Measurements from ENCODE around the gene TRIO.

Gene TRIO

DNA sequence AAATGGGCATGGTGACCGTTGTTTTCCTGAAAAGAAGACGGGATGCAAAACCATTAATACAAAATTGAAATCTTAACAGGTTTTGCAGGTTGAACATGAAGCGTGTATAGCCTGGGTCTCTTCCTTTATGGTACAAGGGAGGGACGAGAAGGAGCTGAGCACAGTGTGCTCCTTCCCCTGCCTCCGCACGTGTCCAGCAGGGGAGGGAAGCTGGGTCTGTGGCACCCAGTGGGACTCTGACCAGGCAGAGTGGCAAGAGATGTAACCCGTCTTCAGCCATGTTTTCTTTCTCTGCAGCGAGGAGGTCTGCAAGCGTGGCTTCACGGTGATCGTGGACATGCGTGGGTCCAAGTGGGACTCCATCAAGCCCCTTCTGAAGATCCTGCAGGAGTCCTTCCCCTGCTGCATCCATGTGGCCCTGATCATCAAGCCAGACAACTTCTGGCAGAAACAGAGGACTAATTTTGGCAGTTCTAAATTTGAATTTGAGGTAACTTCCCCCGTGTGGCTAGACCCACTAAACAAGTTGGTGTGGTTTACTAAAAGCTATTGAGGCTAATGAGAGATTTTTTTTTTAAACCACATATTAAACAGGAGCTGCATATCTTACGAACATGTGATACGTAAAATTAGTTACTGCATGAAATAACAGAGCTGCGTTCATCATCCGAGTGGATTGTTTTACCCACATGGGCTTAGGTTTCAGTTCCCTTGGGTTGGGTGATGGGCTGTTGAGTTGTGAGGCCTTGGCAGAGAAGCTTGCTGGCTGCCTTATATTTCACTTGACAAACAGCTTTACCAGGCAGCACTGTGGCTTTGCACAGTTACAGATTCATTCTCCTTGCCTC, 143.7 kb downstream of the TRIO start:
- DNase-seq = peak in 2 of 56 donors; percentile 10 to 26

DNA sequence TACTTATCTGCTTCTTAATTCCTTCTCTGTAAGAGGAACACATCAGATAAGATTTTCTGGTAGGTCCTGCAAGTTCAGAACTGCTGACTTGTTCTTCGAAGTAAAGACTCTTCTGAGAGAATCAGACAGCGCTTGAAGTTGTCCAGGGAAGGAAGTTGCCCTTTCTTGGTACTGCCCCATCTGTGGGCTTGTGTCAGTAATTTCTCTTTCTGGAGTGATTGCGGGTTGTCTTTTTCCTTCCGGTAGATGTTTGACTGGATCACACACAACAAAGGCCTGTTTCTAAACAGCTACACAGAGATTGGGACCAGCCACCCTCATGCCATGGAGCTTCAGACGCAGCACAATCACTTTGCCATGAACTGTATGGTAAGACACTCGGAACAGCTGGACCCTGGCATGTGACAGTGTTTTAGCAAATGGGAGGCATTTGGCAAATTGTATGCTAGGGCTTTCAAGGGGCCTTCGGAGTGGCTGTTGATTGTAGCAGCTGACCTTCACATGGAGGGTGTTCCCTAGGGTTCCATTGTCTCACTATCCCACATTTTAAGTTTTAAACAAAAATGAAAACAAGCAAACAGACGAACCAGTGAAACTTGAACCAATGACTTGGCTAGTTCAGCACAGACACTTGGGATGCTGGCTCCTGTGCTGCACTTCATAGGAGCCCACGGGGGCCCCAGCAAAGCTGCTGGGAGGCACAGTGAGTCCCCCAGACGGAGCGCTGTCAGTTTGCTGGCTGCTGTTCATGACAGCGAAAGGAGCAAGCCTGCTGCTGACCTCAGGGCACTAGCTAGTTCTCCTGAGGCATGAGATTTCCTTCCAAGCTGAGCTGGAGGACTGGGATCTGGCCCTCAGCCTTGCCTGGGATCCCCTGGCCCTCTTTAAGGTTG, 149.9 kb downstream of the TRIO start:
- no peak for DNase-seq

DNA sequence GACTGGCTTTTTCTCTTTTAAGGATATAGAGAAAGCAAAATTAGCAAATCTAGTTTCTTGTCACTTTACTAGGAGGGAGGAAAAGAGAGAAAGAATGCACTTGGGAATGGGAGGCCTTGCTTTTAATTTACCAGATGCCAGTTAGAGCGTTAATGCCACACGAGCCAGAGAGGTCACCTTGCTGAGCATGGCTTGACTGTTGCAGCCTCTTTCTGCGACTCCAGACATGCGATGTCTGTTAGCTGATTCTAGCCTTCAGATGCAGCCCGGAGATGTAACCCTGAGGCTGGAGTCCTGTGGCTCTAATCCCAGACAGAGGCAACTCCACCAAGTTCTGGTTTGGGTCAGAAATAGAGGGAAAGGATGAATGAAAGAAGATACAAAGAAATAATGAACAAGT, 152.5 kb downstream of the TRIO start:
- no peak for DNase-seq

DNA sequence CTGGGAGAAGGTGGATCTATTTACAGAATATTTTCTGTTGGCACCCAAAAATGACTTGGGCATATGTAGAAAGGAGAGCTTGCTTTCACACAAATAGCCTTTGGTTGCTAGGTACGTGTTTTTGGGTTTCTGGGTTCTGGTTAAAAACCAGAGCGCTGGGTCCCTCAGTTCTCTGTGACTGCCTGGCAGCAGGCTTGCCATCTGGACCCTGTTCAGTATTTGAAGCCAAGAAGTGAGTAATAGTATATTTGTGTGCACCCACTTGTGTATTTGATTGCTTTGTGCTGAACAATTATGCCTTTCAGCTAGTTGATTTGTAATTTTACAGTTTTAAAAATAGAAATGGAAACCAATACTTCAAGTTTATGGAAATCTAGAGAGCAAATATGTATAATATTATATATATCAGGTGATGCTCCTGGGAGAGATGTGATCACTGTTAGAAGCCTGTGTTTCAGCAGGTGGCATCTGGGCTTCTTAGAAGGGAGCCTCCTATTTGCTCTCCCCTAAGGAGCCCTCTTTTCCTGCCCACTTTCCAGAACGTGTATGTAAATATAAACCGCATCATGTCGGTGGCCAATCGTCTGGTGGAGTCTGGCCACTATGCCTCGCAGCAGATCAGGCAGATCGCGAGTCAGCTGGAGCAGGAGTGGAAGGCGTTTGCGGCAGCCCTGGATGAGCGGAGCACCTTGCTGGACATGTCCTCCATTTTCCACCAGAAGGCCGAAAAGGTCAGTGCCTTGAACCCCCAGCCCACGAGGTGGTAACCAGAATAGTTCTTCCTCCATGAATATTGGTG, 153.6 kb downstream of the TRIO start:
- peak in 14 of 56 donors; percentile 7 to 49 (median 26) for DNase-seq

DNA sequence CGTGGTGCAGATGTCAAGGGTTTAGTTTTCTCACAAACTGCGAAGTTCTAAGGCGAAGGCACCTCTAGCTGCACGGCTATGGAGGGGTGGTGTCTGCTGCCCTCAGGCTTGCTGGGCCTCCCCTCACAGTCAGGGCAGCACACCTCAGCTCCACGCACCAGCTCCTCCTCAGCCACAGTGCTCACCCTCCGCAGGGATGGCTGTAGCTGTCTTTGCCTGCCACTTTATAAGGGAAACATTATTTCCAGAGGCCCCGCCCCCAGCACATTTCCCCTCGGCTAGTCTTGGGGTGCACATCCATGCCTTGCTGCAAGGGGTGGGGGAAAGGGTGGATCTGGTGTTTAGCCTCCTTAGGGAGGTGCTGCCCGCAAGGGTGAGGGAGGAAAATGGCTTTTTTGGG, 154.6 kb downstream of the TRIO start:
- no peak for DNase-seq

DNA sequence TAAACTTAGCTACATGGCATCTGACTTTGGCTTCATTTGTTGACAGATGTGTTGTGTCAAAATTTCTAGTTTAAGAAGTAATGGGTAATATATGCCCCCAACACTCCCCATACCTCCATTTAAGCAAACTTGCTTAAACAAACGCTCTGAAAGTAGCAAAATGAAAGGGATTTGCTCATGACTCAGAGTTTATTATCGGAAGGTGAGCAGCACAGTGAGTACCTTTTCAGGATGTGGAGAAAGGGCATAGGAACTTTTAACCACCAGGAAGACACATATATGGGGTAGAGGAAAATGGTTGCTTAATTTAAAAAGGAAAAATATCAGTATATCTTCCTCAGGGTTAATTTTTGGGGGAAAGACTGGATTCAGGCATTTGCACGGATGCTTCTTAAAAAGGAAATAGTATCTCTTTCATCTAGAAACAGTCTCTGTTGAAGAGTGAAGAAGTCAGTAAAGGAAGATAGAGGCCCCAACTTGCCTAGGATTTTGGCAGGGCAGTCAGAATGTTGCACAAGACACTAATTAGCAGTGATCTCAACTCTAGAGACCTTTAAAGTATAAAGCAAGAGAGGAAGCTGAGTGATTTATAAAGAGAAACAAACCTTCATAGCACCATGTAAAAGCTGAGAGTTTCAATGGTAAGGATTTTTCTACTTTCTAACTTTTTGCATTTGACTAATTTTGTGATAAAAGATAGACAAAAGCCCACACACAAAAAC, 155.1 kb downstream of the TRIO start:
- no peak for DNase-seq

DNA sequence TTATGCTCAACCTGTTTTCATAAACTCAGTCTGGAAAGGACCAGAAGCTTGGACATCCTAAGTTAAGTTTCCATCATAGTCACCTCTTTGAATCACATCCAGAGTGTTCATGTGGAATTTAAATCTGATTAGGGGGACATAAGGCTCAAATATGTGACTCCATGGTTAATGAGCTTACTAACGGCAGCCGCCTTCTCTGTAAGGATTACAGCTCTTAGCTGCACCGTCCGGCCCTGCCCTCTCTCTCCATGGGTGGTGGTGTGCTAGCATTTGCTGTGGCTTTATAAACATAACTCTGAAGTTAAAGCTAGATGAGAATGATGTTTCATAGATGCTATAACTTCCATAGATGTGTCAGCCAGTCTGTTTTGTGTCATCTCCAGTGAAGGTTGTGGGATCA, 156.5 kb downstream of the TRIO start:
- DNase-seq = no peak

DNA sequence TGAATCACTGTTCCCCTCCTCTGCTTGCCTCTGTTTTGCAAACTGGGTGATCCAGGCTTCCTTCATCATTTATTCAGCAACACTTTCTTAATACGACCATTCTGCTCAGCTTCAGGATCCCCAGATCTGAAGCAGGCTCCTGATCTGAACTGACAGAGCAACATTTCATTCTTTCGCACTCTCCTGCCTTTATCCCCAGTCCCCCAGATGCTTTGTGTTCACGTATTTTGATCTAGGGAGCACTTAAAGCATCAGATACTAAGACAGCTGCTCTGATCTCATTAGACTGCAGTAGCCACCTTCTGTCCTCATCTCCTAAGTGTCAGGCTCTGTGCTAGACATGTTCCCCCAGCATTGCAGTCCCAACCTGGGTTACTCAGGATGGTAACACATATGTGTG, 158.0 kb downstream of the TRIO start:
- DNase-seq = no peak

DNA sequence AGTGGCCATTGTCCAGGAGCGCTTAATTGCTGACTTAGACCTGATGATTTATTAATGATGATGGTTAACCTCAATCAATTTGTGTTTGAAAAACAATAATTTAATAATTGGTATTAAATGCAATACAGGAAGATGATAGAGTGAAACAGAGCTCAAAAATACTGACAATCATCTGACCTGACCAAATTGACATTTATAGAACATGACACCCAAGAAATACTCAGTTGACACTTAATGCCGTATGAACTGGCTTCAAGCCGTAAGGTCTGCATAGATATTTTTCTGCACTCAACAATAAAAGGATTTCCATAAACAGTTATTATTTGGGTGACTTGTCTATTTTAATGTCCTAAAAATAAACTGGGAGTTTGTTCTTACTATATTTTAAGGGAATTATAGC, 159.2 kb downstream of the TRIO start:
- no peak for DNase-seq

DNA sequence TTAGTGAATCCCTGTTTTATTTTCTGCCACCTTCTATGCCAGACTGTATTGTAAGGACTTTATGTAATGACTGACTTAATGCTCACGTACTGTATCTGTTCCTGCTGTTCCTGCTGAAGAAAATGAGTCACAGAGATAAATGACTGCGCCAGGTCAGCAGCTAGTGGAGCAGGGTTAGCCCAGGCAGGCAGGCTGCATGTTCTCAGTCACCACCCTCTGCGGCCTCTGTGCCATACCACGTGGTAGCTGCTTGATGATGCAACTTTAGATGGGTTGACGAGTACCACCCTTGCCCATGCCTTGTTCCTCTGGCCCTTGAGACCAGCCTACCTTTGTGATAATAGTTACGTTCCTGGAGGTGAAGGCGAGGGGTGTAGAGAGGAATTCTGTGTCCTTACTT, 161.9 kb downstream of the TRIO start:
- DNase-seq = no peak

DNA sequence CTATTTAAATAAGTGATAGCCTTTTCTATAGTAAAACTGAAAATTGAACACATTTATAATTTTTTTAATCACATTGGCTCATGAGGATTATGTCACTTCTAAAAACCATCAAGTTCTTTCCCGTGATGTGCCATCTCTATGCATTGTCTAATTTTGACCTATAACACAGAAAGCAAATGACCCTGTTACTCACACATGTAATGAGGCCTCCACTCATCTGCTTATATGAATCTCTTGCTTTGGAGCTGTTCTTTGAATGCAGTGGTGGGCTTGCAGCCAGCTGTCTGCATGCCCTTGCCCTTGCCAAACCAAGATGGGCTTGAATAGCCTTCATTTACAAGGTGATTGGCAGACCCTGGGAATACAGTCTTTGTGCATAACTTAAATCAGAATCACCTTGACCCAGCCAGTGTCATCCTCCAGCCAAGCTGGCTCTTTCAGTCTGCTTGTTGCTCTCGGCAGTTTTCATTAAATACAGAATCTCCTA, 163.2 kb downstream of the TRIO start:
- no peak for DNase-seq

DNA sequence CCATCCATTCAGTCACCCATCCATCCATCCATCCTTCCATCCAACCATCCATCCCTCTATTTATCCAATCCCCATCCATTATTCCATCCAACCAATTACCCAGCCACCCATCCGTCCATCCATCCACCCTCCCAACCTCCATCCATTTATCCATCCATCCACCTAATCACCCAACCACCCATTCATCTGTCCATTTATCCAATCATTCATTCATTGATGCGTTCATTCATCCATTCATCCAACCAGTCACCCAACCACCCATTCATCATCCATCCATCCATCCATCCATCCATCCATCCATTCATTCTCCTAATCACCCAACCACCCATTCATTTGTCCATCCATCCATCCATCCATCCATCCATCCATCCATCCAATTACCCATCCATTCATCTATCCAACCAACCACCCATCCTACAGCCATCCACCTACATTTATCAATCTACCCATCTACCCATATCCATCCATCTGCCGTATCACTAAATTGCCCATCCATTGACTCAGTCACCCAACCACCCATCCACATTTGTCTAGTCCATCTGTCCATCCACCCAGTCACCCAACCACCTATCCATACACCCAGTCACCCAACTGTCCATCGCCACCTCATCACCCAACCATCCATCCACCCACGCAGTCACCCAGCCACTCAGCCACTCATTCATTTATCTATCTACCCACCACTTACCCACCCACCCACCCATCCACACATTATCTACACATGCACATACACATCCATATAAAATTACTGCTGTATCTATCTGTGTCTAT, 165.4 kb downstream of the TRIO start:
- no peak for DNase-seq

DNA sequence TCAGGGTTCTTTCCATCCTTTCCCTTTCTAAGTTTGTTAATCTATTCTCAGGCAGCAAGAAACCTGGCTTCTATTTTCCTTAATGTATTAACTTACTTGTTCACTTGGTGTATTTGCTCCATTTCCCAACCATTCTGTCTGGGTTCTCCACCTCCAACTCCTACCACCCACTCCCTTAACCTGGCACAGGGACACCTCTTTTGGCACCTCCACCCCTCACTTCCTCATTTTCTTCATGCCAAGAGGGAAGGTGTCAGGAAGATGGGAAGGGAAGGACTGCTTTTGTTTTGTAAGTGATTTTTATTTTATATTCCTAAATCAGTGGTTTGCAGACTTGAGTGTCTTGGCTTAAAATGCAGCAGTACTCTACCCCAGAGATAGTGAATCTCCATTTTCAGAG, 166.1 kb downstream of the TRIO start:
- no peak for DNase-seq

DNA sequence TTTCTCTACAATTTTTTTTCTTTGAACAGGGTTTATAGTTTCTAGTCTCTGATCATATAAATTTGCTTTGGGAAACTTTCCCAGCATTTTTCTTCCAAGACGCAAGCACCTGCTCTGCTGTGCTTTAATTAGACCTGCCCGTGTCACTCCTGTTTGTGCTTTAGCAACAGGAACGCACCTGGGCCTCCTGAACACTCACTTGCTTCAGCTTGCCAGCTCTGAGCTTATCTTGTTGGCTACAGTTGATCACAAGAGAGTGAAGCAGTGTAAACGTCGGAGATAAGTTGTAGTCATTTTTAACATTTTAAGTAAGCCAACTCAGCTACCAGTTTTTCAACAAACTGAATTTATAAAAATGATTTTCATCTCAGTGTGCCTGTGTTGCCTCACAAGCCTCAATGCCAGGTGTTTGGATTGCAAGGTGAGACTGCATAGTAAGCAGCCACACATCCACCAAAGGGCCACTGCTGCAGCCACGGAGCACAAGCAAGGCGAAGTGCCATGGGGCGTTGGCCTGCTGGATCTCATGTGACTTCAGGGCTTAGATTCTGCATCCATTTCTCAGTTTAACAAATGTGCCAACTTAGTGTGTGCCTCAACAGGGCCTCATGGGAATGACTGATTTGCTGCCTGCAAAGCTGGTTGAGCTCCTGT, 166.9 kb downstream of the TRIO start:
- no peak for DNase-seq

DNA sequence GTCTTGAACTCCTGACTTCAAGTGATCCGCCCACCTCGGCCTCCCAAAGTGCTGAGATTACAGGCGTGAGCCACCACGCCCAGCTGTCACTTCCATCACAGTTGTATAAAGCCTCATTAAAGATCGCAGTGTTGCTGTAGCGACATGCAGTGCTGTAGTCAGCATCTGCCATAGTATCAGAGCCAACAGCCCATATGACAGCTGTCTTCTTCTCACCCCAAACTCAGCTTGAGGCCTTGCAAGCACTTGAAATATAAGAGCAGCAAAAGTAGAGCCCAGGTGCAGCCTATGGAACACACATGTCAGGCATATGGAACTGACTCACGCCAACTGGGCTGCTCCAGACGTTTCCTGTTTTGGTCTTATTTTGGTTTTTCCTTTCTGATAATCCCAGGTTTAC, 167.8 kb downstream of the TRIO start:
- no peak for DNase-seq

DNA sequence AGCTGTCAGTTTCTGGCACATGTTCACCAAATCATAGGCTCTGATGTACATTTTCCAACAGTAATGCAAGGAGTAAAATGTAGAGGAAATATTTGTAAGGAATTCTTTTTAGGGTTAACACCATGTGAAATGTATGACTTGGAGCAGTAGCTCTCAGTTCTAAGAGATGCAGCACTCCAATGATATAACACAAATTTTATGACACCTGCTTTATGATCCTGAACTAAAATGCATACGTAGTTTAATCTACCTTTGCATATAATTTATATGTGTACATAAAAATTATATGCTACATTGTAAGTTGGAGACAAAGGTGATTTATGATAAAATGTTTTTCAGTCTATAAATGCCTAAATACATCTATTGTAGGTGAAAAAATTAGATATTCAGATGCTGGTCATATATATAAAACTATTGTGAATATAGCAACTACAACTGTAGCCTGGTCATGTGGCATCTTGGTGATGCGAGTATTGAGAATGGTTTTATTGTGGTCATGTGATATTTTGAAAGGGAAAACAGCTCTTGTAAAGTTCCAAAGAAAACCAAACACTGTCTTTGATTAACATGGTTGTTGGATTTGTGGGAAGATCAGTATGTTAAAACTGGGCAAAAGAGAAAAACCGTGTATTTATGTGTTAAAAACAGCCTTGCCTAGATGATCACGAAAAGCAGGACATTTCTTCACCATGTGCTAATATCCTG, 171.0 kb downstream of the TRIO start:
- no peak for DNase-seq

DNA sequence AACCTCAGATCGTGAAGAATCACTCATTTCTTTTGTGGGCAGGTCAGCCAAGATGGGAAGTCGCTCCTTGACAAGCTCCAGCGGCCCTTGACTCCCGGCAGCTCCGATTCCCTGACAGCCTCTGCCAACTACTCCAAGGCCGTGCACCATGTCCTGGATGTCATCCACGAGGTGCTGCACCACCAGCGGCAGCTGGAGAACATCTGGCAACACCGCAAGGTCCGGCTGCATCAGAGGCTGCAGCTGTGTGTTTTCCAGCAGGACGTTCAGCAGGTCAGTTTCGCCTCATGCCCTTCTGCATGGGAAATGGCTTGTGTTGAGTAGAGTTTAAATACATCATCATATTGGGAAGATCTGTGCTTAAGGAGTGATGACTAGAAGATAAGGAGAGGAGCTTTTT, 173.3 kb downstream of the TRIO start:
- no peak for DNase-seq

DNA sequence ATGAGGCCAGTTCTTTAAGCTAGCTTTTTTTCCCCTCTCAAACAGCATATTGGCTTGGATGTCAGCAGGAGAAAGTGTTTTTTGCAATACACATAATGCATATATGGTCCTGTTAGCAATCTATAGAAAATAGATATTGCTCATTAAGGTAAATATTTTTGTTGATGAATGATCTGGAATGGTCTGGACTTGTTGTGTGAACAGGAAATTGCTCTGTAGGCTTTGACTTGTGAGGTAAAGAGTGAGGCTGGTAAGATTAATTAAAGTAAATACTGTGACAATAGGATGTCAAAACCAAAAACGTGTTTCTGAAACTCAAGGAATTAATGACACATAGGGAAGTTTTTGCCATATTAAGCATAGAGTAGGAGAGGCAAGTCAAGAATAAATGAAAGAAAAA, 176.0 kb downstream of the TRIO start:
- DNase-seq = no peak

DNA sequence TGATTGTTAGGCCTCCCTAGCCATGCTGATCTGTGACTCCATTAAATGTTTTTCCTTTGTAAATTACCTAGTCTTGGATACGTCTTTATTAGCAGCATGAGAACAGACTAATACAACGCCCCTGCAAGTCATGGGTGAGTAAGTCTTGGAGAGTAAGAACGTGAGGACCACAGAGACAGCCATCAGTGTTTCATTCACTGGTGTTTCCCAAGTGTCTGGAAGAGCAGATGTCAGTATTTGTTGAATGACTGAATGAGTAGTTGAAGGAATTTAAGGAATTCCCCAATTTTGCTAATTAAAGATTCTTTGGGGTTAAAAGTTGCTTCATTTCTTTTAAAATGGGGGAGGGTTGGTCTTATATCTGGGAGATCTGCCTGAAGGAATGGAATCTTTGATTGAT, 178.8 kb downstream of the TRIO start:
- DNase-seq = no peak

Measured in nucleus accumbens (tissue), 56 donors.